Panc1 (cell line): ENCODE results near the gene ZNF175. TPM values are rescaled to one million over a fixed set of nuclear protein-coding genes. Genes with fewer than 3 reads are reported as not detected.

Experiments used
- ATAC-seq: fragments of 200-7000 bp; cut with Tn5 transposase; 2 replicates; pipeline ENCODE4 v1.9.1; 2020; ENCODE audit warnings: mild to moderate bottlenecking, moderate library complexity
- BruUV-seq: library from RNA; stranded (reverse); fragments of 400-500 nt; replicated peaks from 2 replicates; lab custom pipeline; 2021; lab: Mats Ljungman, UMichigan
- CTCF ChIA-PET: fragments of 300-600 bp; sonication (Branson Sonifier 250); formaldehyde crosslinking; loops from one replicate; lab custom pipeline; 2022; ENCODE audit warnings: antibody characterized with exemption; lab: Charles Lee
- POLR2A ChIA-PET: fragments of 300-600 bp; sonication (Branson Sonifier 250); formaldehyde crosslinking; loops from one replicate; lab custom pipeline; 2022; ENCODE audit warnings: antibody characterized with exemption; lab: Charles Lee
- DNase-seq: peaks from one replicate; pipeline ENCODE4 v3.0.0-alpha.2; 2010; ENCODE audit warnings: low read depth, low spot score
- H3K27ac ChIP-seq: 2 replicates; pipeline ENCODE4 v1.5.1; 2011; ENCODE audit warnings: mild to moderate bottlenecking, low read length, inconsistent platforms
- H3K27me3 ChIP-seq: fragments of 200-500 bp; sonication (Bioruptor generic); 2 replicates; pipeline ENCODE4 v1.6.0; 2014; ENCODE audit warnings: low read length, inconsistent platforms; ENCODE audit not compliant: control insufficient read depth, insufficient read depth
- H3K36me3 ChIP-seq: fragments of 200-500 bp; sonication (Bioruptor generic); 2 replicates; pipeline ENCODE4 v1.5.1; 2014; ENCODE audit warnings: inconsistent platforms, mild to moderate bottlenecking, low read length, moderate library complexity; ENCODE audit not compliant: control insufficient read depth, insufficient read depth
- H3K4me1 ChIP-seq: 2 replicates; pipeline ENCODE4 v1.5.1; 2011; ENCODE audit warnings: inconsistent platforms, mild to moderate bottlenecking, low read length, moderate library complexity; ENCODE audit not compliant: control insufficient read depth, insufficient read depth
- H3K4me3 ChIP-seq, 2 experiments: 2 replicates each; pipeline ENCODE4 v1.5.1; 2011 to 2012; ENCODE audit warnings: low read depth in 2 of 2, low read length in 2 of 2, mild to moderate bottlenecking in 2 of 2, inconsistent platforms in 1 of 2, moderate library complexity in 1 of 2
- H3K9me3 ChIP-seq: fragments of 200-500 bp; sonication (Bioruptor generic); 2 replicates; pipeline ENCODE4 v1.5.1; 2014; ENCODE audit warnings: low read depth, mild to moderate bottlenecking, inconsistent platforms, low read length, moderate library complexity; ENCODE audit not compliant: control insufficient read depth, insufficient read depth
- CTCF ChIP-seq: fragments of 450-650 bp; IDR thresholded peaks from 2 replicates; pipeline ENCODE4 v1.5.1; 2017; ENCODE audit warnings: mild to moderate bottlenecking
- POLR2AphosphoS5 ChIP-seq: IDR thresholded peaks from 2 replicates; pipeline ENCODE4 v1.6.1; 2012; ENCODE audit warnings: mild to moderate bottlenecking, low read depth, low read length, moderate library complexity
- SIN3A ChIP-seq: IDR thresholded peaks from 2 replicates; pipeline ENCODE4 v1.6.1; 2012; ENCODE audit warnings: low read depth, mild to moderate bottlenecking, low read length, moderate library complexity, borderline replicate concordance; ENCODE audit not compliant: insufficient read depth
- TCF7L2 ChIP-seq: IDR thresholded peaks from 2 replicates; pipeline ENCODE4 v1.6.1; 2011; ENCODE audit warnings: mild to moderate bottlenecking, low read depth, low read length, inconsistent platforms
- in situ Hi-C: cut with HindIII; loops from 2 replicates; pipeline ENCODE4 v1.10.0; 2016; ENCODE audit warnings: low sequenced_read_pairs, low pct_unique_long_range_greater_than_20kb
- intact Hi-C: fragments of 100-400 bp; cut with micrococcal nuclease; formaldehyde crosslinking; loops from one replicate; pipeline ENCODE4 v1.10.0; 2022; ENCODE audit not compliant: unreplicated experiment
- total RNA-seq: library from RNA; stranded (reverse); gene quantifications from one replicate; pipeline ENCODE4 v1.2.1, GENCODE V29; 2021; ENCODE audit not compliant: unreplicated experiment
- TF ChIP-seq, protein P1 (sequence below), 2 experiments: IDR thresholded peaks; 2 replicates each; pipeline ENCODE4 v1.6.1; 2011 to 2012; ENCODE audit warnings: low read depth in 2 of 2, control low read depth in 1 of 2, low read length in 1 of 2, mild to moderate bottlenecking in 1 of 2, moderate library complexity in 1 of 2; ENCODE audit not compliant: insufficient read depth in 1 of 2

ZNF175 gene
- total RNA-seq, 1 experiment from 2014 or later = 7.3 TPM

DNA sequence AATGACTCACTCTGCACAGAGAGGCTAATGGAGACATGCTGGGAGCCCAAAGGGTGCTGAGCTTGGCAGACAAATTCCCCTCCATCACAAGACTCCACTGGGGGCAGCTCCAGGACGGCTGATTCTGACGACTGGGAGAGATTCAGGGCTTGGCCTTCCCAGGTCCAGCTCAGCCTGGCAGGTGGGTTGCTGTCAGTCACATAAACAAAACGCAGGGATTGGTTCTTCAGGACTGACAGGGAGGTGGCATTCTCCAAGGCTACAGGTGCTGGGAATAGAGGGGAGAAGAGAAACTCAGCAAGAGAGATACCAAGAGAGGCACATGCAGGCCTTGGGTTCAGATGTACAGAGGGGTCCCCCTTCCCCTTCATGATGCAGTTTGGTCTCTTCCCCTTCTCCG, 10.7 kb upstream of the ZNF175 start:
- no TSS peak for BruUV-seq
- TF ChIP-seq POLR2AphosphoS5 (no peak), TCF7L2 (no peak), SIN3A (no peak)
- TF ChIP-seq, protein P1, sequence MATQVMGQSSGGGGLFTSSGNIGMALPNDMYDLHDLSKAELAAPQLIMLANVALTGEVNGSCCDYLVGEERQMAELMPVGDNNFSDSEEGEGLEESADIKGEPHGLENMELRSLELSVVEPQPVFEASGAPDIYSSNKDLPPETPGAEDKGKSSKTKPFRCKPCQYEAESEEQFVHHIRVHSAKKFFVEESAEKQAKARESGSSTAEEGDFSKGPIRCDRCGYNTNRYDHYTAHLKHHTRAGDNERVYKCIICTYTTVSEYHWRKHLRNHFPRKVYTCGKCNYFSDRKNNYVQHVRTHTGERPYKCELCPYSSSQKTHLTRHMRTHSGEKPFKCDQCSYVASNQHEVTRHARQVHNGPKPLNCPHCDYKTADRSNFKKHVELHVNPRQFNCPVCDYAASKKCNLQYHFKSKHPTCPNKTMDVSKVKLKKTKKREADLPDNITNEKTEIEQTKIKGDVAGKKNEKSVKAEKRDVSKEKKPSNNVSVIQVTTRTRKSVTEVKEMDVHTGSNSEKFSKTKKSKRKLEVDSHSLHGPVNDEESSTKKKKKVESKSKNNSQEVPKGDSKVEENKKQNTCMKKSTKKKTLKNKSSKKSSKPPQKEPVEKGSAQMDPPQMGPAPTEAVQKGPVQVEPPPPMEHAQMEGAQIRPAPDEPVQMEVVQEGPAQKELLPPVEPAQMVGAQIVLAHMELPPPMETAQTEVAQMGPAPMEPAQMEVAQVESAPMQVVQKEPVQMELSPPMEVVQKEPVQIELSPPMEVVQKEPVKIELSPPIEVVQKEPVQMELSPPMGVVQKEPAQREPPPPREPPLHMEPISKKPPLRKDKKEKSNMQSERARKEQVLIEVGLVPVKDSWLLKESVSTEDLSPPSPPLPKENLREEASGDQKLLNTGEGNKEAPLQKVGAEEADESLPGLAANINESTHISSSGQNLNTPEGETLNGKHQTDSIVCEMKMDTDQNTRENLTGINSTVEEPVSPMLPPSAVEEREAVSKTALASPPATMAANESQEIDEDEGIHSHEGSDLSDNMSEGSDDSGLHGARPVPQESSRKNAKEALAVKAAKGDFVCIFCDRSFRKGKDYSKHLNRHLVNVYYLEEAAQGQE (IDR thresholded peaks at IDR 0.05; ENCODE audit: insufficient read depth in 1 of 2, low read depth in 2 of 2, low read length in 1 of 2) = no peak
- DNase-seq (no peak), ATAC-seq (no peak)
- no peak overlapping the region for H3K27ac ChIP-seq
- CTCF ChIA-PET = no interaction called here
- intact Hi-C loops = no loop called here
- no peaks in the 10 kb centered on the region for H3K4me1 ChIP-seq
- in situ Hi-C loops = no loop called here
- H3K36me3 ChIP-seq = no peaks in the 10 kb centered on the region
- POLR2A ChIA-PET = no interaction called here
- H3K4me3 ChIP-seq = no peak overlapping the region
- peaks cover 4% of the 10 kb centered on the region; the same call in 1 of the 2 replicates for H3K27me3 ChIP-seq
- H3K9me3 ChIP-seq = no peaks in the 10 kb centered on the region

DNA sequence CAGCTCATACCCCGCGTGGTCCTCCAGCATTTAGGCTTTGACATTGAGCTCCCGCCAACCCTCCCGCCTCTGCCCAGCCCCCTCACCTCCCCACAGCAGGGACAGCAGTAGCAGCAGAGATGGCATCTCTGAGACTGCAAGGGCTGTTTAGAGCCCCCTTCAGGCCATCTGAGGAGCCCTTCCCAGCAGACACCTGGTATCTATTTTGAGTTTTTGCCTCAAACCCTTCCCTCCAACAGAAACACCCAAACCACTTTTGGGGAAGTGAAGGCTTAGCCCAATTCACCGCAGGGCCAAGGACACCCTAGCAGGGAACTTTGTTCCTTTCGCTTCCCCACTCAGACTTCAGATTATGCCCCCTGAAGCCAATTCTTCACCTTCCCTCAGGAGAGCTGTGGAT, 6.3 kb upstream of the ZNF175 start:
- ChIA-PET CTCF (no interaction called here), POLR2A (no interaction called here)
- ATAC-seq = no peak
- H3K36me3 ChIP-seq = no peaks in the 10 kb centered on the region
- no TSS peak for BruUV-seq
- peaks cover 9% of the 10 kb centered on the region for H3K27me3 ChIP-seq
- H3K4me1 ChIP-seq = no peaks in the 10 kb centered on the region
- intact Hi-C loops (no loop called here), in situ Hi-C loops (no loop called here)
- no peak overlapping the region for H3K4me3 ChIP-seq
- DNase-seq = no peak
- no peaks in the 10 kb centered on the region for H3K9me3 ChIP-seq
- no peak overlapping the region for H3K27ac ChIP-seq
- no peak for TF ChIP-seq TCF7L2
- TF ChIP-seq POLR2AphosphoS5 = no peak
- no peak for TF ChIP-seq CTCF
- TF ChIP-seq SIN3A = no peak
- TF ChIP-seq, protein P1 (IDR thresholded peaks at IDR 0.05; ENCODE audit: insufficient read depth in 1 of 2, low read depth in 2 of 2, low read length in 1 of 2) = no peak
